ENCODE results near the gene PTAFR.

Gene PTAFR

DNA sequence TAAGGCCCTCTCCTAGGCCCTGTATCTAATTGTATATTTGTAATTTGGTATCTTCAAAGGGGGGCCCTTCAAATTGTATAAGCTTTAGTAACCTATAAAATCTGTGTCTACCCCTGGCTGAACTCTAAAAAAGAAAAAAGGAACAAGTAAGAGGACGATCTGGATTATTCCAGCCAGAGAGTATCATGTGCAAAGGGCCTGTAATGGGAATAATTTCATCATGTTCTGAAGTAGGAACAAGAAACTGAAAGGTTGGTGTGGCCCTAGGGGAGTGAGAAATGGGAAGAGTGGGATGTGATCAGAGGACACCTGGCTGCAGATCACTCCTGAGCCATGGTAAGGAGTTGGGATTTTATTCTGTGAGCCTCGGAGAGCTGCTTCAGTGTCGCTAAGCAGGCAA lies 14.7 kb downstream of the PTAFR start:
- Histone ChIP-seq H3K79me2 (ENCODE audit: insufficient read depth, low read length) (no peaks in the 10 kb centered on the region), H2AFZ (ENCODE audit: low read depth, low read length) (no peak overlapping the region), H3K27ac (ENCODE audit: low read length) (no peak overlapping the region), H3K9ac (ENCODE audit: low read depth, low read length) (no peak overlapping the region), H4K20me1 (ENCODE audit: insufficient read depth, low read length) (no peaks in the 10 kb centered on the region), H3K4me3 (ENCODE audit: low read depth in 1 of 2, low read length in 2 of 2) (no peak overlapping the region), H3K9me3 (ENCODE audit: insufficient read depth, low read length, severe bottlenecking) (no peaks in the 10 kb centered on the region), H3K4me1 (ENCODE audit: insufficient read depth, low read length) (no peaks in the 10 kb centered on the region), H3K27me3 (ENCODE audit: insufficient read depth, low read length, poor library complexity) (peaks cover 8% of the 10 kb centered on the region), H3K4me2 (ENCODE audit: insufficient read depth, low read length) (no peak overlapping the region), H3K36me3 (ENCODE audit: insufficient read depth, low read length) (no peaks in the 10 kb centered on the region)
- DNase-seq (no peak), ATAC-seq (ENCODE audit: insufficient read depth, low read depth) (no peak)
- TF ChIP-seq, protein P1, sequence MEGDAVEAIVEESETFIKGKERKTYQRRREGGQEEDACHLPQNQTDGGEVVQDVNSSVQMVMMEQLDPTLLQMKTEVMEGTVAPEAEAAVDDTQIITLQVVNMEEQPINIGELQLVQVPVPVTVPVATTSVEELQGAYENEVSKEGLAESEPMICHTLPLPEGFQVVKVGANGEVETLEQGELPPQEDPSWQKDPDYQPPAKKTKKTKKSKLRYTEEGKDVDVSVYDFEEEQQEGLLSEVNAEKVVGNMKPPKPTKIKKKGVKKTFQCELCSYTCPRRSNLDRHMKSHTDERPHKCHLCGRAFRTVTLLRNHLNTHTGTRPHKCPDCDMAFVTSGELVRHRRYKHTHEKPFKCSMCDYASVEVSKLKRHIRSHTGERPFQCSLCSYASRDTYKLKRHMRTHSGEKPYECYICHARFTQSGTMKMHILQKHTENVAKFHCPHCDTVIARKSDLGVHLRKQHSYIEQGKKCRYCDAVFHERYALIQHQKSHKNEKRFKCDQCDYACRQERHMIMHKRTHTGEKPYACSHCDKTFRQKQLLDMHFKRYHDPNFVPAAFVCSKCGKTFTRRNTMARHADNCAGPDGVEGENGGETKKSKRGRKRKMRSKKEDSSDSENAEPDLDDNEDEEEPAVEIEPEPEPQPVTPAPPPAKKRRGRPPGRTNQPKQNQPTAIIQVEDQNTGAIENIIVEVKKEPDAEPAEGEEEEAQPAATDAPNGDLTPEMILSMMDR (IDR thresholded peaks at IDR 0.05; ENCODE audit: borderline replicate concordance, extremely low read depth, low read length, poor library complexity, severe bottlenecking): no peak
- no peak for TF ChIP-seq EZH2 (IDR thresholded peaks at IDR 0.05; ENCODE audit: borderline replicate concordance, low read depth, low read length, severe bottlenecking)

DNA sequence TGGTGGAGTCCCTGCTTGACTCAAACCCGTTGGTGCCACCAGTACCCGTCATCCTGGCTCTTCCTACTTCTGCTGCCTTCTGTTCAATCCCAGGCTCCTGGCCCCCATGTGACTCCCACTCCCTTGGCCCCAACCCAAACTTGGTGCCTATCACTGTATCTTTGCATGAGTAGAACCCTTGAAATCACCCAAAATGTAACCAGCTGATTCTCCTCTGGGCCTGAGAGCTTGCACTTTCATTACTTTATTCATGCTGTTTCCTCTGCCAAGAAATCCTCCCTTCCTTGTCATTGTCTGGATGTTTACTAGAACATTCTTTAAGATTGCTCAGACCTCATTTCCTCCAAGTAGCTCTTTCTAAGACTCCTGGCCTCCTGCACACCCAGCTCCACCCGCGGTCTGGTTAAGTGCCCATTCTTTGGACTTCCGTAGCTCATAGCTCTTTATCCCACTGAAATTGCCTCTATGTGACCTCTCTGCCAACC lies 15.7 kb downstream of the PTAFR start:
- H3K27ac ChIP-seq (ENCODE audit: low read length): no peak overlapping the region
- ATAC-seq (ENCODE audit: insufficient read depth, low read depth): no peak

DNA sequence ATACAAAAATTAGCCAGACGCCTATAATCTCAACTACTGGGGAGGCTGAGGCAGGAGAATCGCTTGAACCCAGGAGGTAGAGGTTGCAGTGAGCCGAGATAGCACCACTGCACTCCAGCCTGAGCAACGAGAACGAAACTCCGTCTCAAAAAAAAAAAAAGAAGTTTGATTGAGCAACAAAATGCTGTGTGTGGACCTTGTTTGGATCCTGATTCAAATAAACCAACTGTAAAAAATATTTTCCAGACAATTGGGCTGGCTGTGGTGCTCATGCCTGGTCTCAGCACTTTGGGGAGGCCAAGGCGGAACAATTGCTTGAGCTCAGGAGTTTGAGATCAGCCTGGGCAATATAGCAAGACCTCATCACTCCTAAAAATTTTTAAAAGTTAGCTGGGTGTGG lies 16.8 kb downstream of the PTAFR start:
- Histone ChIP-seq H3K36me3 (ENCODE audit: insufficient read depth, low read length) (no peaks in the 10 kb centered on the region), H3K4me2 (ENCODE audit: insufficient read depth, low read length) (no peak overlapping the region), H3K27ac (ENCODE audit: low read length) (no peak overlapping the region), H4K20me1 (ENCODE audit: insufficient read depth, low read length) (no peaks in the 10 kb centered on the region), H3K79me2 (ENCODE audit: insufficient read depth, low read length) (no peaks in the 10 kb centered on the region), H3K9me3 (ENCODE audit: insufficient read depth, low read length, severe bottlenecking) (no peaks in the 10 kb centered on the region), H2AFZ (ENCODE audit: low read depth, low read length) (no peak overlapping the region), H3K4me1 (ENCODE audit: insufficient read depth, low read length) (no peaks in the 10 kb centered on the region), H3K4me3 (ENCODE audit: low read depth in 1 of 2, low read length in 2 of 2) (no peak overlapping the region), H3K27me3 (ENCODE audit: insufficient read depth, low read length, poor library complexity) (peaks cover 8% of the 10 kb centered on the region), H3K9ac (ENCODE audit: low read depth, low read length) (no peak overlapping the region)
- TF ChIP-seq, protein P1 (IDR thresholded peaks at IDR 0.05; ENCODE audit: borderline replicate concordance, extremely low read depth, low read length, poor library complexity, severe bottlenecking): no peak
- no peak for TF ChIP-seq EZH2 (IDR thresholded peaks at IDR 0.05; ENCODE audit: borderline replicate concordance, low read depth, low read length, severe bottlenecking)
- ATAC-seq (ENCODE audit: insufficient read depth, low read depth) (no peak), DNase-seq (no peak)

More for the DNA sequence above, 15.7 kb downstream of the PTAFR start:
- TF ChIP-seq, protein P1 (IDR thresholded peaks at IDR 0.05; ENCODE audit: borderline replicate concordance, extremely low read depth, low read length, poor library complexity, severe bottlenecking): no peak
- TF ChIP-seq EZH2 (IDR thresholded peaks at IDR 0.05; ENCODE audit: borderline replicate concordance, low read depth, low read length, severe bottlenecking): no peak
- no peak overlapping the region for H3K4me2 ChIP-seq (ENCODE audit: insufficient read depth, low read length)
- H4K20me1 ChIP-seq (ENCODE audit: insufficient read depth, low read length): no peaks in the 10 kb centered on the region
- no peaks in the 10 kb centered on the region for H3K36me3 ChIP-seq (ENCODE audit: insufficient read depth, low read length)
- no peaks in the 10 kb centered on the region for H3K79me2 ChIP-seq (ENCODE audit: insufficient read depth, low read length)
- H3K9me3 ChIP-seq (ENCODE audit: insufficient read depth, low read length, severe bottlenecking): no peaks in the 10 kb centered on the region
- no peak overlapping the region for H3K9ac ChIP-seq (ENCODE audit: low read depth, low read length)
- no peak for DNase-seq
- no peaks in the 10 kb centered on the region for H3K4me1 ChIP-seq (ENCODE audit: insufficient read depth, low read length)
- H3K4me3 ChIP-seq (ENCODE audit: low read depth in 1 of 2, low read length in 2 of 2): no peak overlapping the region
- no peak overlapping the region for H2AFZ ChIP-seq (ENCODE audit: low read depth, low read length)
- peaks cover 8% of the 10 kb centered on the region for H3K27me3 ChIP-seq (ENCODE audit: insufficient read depth, low read length, poor library complexity)

DNA sequence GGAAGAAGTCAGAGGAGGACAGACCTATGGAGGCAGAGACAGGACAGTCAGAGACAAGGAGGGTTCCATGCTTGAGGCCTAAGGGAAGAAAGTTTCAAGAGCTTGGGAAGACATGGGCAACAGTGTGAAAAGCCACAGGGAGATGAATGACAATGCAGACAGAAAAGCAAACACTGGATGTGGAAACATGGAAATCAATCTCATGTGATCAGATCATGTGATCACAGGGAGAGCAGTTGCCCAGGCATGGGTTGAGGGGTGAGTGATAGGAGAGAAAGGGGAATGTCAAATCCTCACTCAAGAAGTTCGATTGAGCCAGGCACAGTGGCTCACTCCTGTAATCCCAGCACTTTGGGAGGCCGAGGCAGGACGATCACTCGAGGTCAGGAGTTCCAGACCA lies 17.2 kb downstream of the PTAFR start:
- Histone ChIP-seq H4K20me1 (ENCODE audit: insufficient read depth, low read length) (no peaks in the 10 kb centered on the region), H3K4me2 (ENCODE audit: insufficient read depth, low read length) (no peak overlapping the region), H3K9me3 (ENCODE audit: insufficient read depth, low read length, severe bottlenecking) (no peaks in the 10 kb centered on the region), H3K27me3 (ENCODE audit: insufficient read depth, low read length, poor library complexity) (peaks cover 7% of the 10 kb centered on the region), H3K4me1 (ENCODE audit: insufficient read depth, low read length) (no peaks in the 10 kb centered on the region), H3K27ac (ENCODE audit: low read length) (no peak overlapping the region), H2AFZ (ENCODE audit: low read depth, low read length) (no peak overlapping the region), H3K4me3 (ENCODE audit: low read depth in 1 of 2, low read length in 2 of 2) (no peak overlapping the region), H3K79me2 (ENCODE audit: insufficient read depth, low read length) (no peaks in the 10 kb centered on the region), H3K36me3 (ENCODE audit: insufficient read depth, low read length) (no peaks in the 10 kb centered on the region), H3K9ac (ENCODE audit: low read depth, low read length) (no peak overlapping the region)
- TF ChIP-seq, protein P1 (IDR thresholded peaks at IDR 0.05; ENCODE audit: borderline replicate concordance, extremely low read depth, low read length, poor library complexity, severe bottlenecking): no peak
- TF ChIP-seq EZH2 (IDR thresholded peaks at IDR 0.05; ENCODE audit: borderline replicate concordance, low read depth, low read length, severe bottlenecking): no peak
- ATAC-seq (ENCODE audit: insufficient read depth, low read depth) (no peak), DNase-seq (no peak)

Measured in DND-41 (cell line).